ENCODE results near the gene CTSA. TPM values are rescaled to one million over a fixed set of nuclear protein-coding genes. Genes with fewer than 3 reads are reported as not detected.

CTSA gene
- total RNA-seq, 6 donors from 2014 or later, result 109 to 176 (median 155) TPM

DNA sequence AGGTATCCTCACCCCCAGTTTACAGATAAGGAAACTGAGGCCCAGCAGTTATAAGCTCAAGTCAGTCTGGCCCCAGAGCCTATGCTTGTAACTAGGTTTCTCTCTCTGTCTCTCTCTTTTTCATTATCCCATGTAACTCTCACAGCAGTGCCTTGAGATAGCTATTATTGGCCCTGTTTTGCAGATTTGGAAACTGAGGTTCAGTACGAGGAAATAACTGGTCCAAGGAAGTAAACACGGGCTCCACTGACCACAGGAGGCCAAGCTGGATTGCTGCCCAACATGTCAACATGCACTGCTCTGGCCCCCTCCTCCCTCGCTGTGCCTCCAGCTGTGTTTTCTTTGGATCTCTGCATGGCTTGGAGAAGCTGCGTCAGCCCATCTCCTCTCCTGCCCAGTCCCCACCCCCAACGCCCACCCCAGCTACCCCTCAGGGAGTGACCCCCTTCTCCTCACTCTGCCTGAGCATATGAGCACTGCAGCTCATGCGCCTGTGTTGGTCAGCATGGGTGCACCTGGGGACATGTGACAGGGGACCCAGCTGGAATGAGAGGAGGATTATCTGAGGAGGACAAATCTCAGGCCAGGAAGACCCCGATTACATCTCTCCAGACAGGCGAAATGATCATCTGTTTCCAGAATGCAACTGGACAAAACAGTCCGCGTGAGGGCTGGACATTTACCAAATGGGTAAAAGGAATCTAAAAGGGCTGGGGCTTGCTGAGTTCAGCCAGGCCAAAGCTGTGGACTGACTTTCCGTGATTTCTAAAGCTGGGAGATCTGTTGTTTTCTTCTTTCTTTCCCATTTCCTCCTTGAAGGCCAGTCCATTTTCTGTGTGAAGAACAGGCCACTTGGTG lies 28.6 kb downstream of the CTSA start:
- peak; percentile 20 to 55 for ATAC-seq (ENCODE audit: low FRiP score in 2 of 2)
- H3K4me1 ChIP-seq, result peaks cover 21 to 56% (median 45%) of the 10 kb centered on the region in 4 donors
- H3K27me3 ChIP-seq, result no peaks in the 10 kb centered on the region
- H3K9me3 ChIP-seq, result no peaks in the 10 kb centered on the region
- no peaks in the 10 kb centered on the region for H3K36me3 ChIP-seq
- no peak for TF ChIP-seq POLR2A (IDR thresholded peaks at IDR 0.05)
- TF ChIP-seq, protein P1, sequence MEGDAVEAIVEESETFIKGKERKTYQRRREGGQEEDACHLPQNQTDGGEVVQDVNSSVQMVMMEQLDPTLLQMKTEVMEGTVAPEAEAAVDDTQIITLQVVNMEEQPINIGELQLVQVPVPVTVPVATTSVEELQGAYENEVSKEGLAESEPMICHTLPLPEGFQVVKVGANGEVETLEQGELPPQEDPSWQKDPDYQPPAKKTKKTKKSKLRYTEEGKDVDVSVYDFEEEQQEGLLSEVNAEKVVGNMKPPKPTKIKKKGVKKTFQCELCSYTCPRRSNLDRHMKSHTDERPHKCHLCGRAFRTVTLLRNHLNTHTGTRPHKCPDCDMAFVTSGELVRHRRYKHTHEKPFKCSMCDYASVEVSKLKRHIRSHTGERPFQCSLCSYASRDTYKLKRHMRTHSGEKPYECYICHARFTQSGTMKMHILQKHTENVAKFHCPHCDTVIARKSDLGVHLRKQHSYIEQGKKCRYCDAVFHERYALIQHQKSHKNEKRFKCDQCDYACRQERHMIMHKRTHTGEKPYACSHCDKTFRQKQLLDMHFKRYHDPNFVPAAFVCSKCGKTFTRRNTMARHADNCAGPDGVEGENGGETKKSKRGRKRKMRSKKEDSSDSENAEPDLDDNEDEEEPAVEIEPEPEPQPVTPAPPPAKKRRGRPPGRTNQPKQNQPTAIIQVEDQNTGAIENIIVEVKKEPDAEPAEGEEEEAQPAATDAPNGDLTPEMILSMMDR (IDR thresholded peaks at IDR 0.05), result no peak
- TF ChIP-seq EP300 (IDR thresholded peaks at IDR 0.05), result no peak
- TF ChIP-seq POLR2AphosphoS5 (IDR thresholded peaks at IDR 0.05), result no peak
- peak overlapping the region; percentile 23 to 84 (median 58) for H3K27ac ChIP-seq
- no peak for DNase-seq
- H3K4me3 ChIP-seq, result no peak overlapping the region
- 43 to 62% methylated on average over 10 to 11 of the region's 11 CpGs for WGBS, 2 donors

DNA sequence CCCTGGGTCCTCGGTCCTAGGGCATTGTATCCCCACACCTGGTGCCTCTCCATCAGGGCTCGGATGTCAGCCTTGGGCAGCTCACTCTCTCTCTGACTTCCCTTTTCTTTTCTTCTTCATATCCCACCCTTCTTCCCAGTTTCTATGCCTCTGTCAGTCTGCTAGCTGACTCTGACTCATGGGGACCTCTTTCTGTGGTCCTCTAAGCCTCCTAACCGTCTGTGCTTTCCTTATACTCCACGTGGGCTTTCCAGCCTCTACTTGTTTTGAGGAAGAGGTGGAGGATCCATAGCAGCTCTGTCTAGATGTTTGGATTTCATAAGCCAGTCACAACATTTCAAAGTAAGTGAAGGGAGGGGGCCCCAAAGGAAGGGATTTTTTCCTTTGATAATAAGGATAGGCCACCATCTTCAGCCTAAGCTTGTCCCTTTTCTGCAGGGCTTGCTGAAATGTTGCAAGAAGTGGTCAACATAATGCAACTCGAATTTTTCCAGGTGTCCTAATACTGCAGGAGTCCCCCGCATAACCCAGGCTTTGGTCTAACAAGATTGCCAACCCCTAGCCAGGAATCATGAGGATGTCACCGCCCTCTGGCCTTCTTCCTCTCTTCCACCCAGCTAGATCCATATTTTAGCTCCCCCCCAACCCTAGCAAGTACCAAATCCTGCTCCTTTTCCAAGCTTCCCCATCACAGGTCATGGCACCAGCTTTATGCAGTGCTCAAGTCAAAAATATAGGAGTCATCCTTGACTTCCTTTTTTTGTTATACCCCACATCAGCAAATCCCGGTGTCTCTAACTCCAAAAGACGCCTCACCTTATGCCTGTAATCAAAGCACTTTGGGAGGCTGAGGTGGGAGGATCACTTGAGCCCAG lies 29.6 kb downstream of the CTSA start:
- ATAC-seq (ENCODE audit: low FRiP score in 2 of 2) (peak in 1 of 2 donors; percentile 6), DNase-seq (no peak)
- H3K36me3 ChIP-seq, result no peaks in the 10 kb centered on the region
- H3K4me1 ChIP-seq, result peaks cover 17 to 58% (median 45%) of the 10 kb centered on the region in 4 donors
- no peaks in the 10 kb centered on the region for H3K9me3 ChIP-seq
- no peak overlapping the region for H3K4me3 ChIP-seq
- TF ChIP-seq POLR2AphosphoS5 (IDR thresholded peaks at IDR 0.05) (no peak), EP300 (IDR thresholded peaks at IDR 0.05) (no peak), POLR2A (IDR thresholded peaks at IDR 0.05) (no peak)
- TF ChIP-seq, protein P1 (IDR thresholded peaks at IDR 0.05), result no peak
- no peaks in the 10 kb centered on the region for H3K27me3 ChIP-seq
- WGBS, 2 donors, result 59 to 72% methylated on average over 9 of the region's 9 CpGs
- H3K27ac ChIP-seq, result peak overlapping the region; percentile 23 to 84 (median 58)

DNA sequence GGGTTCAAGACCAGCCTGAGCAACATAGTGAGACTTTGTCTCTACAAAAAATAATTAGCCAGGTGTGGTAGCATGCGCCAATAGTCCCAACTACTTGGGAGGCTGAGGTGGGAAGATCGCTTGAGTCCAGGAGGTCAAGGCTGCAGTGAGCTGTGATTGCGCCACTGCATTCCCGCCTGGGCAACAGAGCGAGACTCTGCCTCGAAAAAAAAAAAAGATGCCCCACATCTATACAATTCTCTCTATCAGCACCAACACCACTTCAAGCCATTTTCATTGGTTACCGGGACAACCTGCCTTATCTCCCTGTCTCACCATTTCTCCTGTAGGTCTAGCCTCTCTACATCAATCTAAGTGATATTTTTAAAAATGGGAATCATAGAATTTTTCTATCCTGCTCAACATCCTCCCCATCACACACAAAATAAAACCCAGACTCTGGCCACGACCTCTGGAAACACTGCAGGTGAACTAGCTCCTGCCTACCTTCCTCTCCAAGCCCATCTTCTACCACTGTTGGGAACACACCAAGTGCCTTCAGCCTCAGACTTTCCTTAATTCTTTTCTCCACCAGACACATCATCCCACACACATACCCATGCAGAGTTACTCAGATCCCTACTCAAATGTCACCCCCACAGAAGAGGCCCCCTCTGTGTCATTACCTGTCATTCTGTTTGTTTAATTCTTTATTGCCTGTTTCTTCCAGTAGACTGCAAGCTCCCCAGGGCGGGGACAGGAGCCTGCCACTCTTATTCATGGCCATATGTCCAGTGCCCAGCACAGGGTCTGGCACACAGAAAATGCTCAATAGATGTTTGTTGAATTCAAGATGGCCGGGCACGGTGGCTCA lies 30.4 kb downstream of the CTSA start:
- DNase-seq (no peak), ATAC-seq (ENCODE audit: low FRiP score in 2 of 2) (no peak)
- H3K36me3 ChIP-seq, result no peaks in the 10 kb centered on the region
- no peaks in the 10 kb centered on the region for H3K27me3 ChIP-seq
- peaks cover 17 to 58% (median 45%) of the 10 kb centered on the region in 4 donors for H3K4me1 ChIP-seq
- TF ChIP-seq EP300 (IDR thresholded peaks at IDR 0.05), result no peak
- no peak for TF ChIP-seq POLR2AphosphoS5 (IDR thresholded peaks at IDR 0.05)
- no peak for TF ChIP-seq POLR2A (IDR thresholded peaks at IDR 0.05)
- TF ChIP-seq, protein P1 (IDR thresholded peaks at IDR 0.05), result no peak
- no peaks in the 10 kb centered on the region for H3K9me3 ChIP-seq
- peak overlapping the region in 2 of 4 donors; percentile 36 to 84 for H3K27ac ChIP-seq
- 73 to 87% methylated on average over 11 of the region's 11 CpGs for WGBS, 2 donors
- H3K4me3 ChIP-seq, result no peak overlapping the region

DNA sequence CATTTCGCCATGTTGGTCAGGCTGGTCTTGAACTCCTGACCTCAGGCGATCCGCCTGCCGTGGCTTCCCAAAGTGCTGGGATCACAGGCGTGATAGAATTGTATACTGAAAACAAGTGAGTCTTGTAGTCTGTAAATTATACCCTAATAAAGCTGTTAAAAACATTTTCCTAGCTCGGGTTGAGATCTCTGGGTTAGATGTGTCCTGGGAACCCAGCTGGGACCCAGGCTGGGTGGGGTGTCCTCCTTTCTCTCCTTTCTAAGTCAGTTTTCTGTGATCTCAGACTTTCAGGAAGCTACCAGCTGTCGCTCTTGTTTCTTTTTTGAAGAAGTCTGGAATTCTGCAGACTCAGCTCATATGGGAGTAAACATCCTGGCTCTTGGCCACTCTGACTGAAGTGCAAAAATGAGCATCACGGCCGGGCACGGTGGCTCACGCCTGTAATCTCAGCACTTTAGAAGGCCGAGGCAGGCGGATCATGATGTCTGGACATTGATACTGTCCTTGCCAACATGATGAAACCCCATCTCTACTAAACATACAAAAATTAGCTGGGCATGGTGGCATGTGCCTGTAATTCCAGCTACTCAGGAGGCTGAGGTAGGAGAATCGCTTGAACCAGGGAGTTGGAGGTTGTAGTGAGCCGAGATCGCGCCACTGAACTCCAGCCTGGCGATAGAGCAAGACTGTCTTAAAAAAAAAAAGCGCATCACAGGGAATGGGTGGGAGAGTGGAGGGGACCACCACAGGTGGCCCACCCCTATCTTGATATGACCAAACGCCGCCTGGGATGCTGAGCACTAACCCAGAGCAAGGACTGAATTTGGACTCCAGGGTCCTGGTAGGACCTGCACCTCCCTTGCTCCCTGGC lies 33.5 kb downstream of the CTSA start:
- Histone ChIP-seq H3K27ac (peak overlapping the region; percentile 50 to 82 (median 76)), H3K4me3 (no peak overlapping the region), H3K4me1 (peaks cover 12 to 43% (median 34%) of the 10 kb centered on the region in 4 donors), H3K27me3 (no peaks in the 10 kb centered on the region), H3K9me3 (no peaks in the 10 kb centered on the region), H3K36me3 (no peaks in the 10 kb centered on the region)
- no peak for DNase-seq
- TF ChIP-seq POLR2AphosphoS5 (IDR thresholded peaks at IDR 0.05) (peak in 1 of 2 donors; percentile 10), POLR2A (IDR thresholded peaks at IDR 0.05) (peak in 1 of 4 donors; percentile 29), EP300 (IDR thresholded peaks at IDR 0.05) (no peak)
- TF ChIP-seq, protein P1 (IDR thresholded peaks at IDR 0.05), result no peak
- ATAC-seq (ENCODE audit: low FRiP score in 2 of 2), result peak; percentile 38 to 76
- WGBS, 2 donors, result 54 to 71% methylated on average over 15 to 21 of the region's 21 CpGs

All from upper lobe of left lung (tissue), 6 donors.